ENCODE data around the gene STK25. TPM values are rescaled to one million over a fixed set of nuclear protein-coding genes. Genes with fewer than 3 reads are reported as not detected.
A peak's percentile ranks its signal among the peaks of the same experiment; 100 is the strongest.

Gene STK25
- total RNA-seq, 1 donor from 2014 or later = 218 TPM

DNA sequence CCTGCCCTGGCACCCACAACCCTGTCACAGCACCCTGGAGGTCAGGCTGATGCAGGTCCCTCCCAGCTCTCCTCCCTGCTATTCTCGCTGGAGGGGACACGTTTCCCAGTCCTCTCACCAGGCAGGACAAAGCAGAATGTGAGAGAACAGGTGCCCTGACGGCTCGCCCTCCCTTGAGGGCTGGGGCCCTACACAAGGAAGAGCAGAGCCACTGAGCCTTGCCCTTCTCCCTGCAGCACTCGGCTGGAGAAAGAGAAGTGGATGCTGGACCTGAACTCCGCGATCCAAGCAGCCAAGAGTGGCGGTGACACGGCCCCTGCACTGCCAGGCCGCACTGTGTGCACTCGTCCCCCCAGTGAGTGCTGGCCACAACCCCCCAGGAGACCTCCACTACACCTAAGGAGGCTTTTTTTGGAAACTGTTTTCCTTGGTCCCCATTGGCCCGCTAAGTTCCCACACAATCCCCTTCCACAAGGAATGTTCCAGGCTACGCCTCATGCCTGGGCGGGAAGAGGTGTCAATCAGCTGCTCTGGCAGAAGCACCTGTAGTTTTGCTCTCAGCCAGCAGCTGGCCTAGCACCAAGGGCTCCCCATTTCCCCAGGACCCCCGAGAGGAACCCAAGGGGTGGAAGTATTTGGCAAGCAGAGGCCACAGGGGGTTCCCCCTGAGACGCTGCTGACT is 17.4 kb downstream of the STK25 start:
- H3K36me3 ChIP-seq (ENCODE audit: control insufficient read depth, insufficient read depth, low read length) = peaks cover 17% of the 10 kb centered on the region
- FAIRE-seq (no peak), DNase-seq (ENCODE audit: low read depth) (no peak)
- no peaks in the 10 kb centered on the region for H3K27me3 ChIP-seq (ENCODE audit: control insufficient read depth, insufficient read depth, low read length)
- no peak overlapping the region for H3K4me3 ChIP-seq (ENCODE audit: low read depth, low read length)
- TF ChIP-seq CTCF (IDR thresholded peaks at IDR 0.05; ENCODE audit: insufficient read depth, low read length, severe bottlenecking) = no peak

GRCh38 chr2:241489733-241490680 is 18.4 kb downstream of the STK25 start:
- no peak for TF ChIP-seq CTCF (IDR thresholded peaks at IDR 0.05; ENCODE audit: insufficient read depth, low read length, severe bottlenecking)
- DNase-seq (ENCODE audit: low read depth) = no peak
- no peak overlapping the region for H3K4me3 ChIP-seq (ENCODE audit: low read depth, low read length)
- H3K36me3 ChIP-seq (ENCODE audit: control insufficient read depth, insufficient read depth, low read length) = peaks cover 11% of the 10 kb centered on the region
- no peaks in the 10 kb centered on the region for H3K27me3 ChIP-seq (ENCODE audit: control insufficient read depth, insufficient read depth, low read length)
- peak; percentile 87 for FAIRE-seq

GRCh38 chr2:241489088-241489487 is 19.3 kb downstream of the STK25 start:
- H3K4me3 ChIP-seq (ENCODE audit: low read depth, low read length) = no peak overlapping the region
- DNase-seq (ENCODE audit: low read depth) (no peak), FAIRE-seq (no peak)
- peaks cover 4% of the 10 kb centered on the region for H3K36me3 ChIP-seq (ENCODE audit: control insufficient read depth, insufficient read depth, low read length)
- no peaks in the 10 kb centered on the region for H3K27me3 ChIP-seq (ENCODE audit: control insufficient read depth, insufficient read depth, low read length)
- no peak for TF ChIP-seq CTCF (IDR thresholded peaks at IDR 0.05; ENCODE audit: insufficient read depth, low read length, severe bottlenecking)

GRCh38 chr2:241485172-241485911 is 23.0 kb downstream of the STK25 start:
- FAIRE-seq = no peak
- no peak for TF ChIP-seq CTCF (IDR thresholded peaks at IDR 0.05; ENCODE audit: insufficient read depth, low read length, severe bottlenecking)
- peaks cover 2% of the 10 kb centered on the region for H3K36me3 ChIP-seq (ENCODE audit: control insufficient read depth, insufficient read depth, low read length)
- no peak for DNase-seq (ENCODE audit: low read depth)
- H3K27me3 ChIP-seq (ENCODE audit: control insufficient read depth, insufficient read depth, low read length) = no peaks in the 10 kb centered on the region
- no peak overlapping the region for H3K4me3 ChIP-seq (ENCODE audit: low read depth, low read length)

- DNase-seq (ENCODE audit: low read depth) (no peak), FAIRE-seq (no peak)
- Histone ChIP-seq H3K4me3 (ENCODE audit: low read depth, low read length) (no peak overlapping the region), H3K27me3 (ENCODE audit: control insufficient read depth, insufficient read depth, low read length) (no peaks in the 10 kb centered on the region), H3K36me3 (ENCODE audit: control insufficient read depth, insufficient read depth, low read length) (peaks cover under 1% of the 10 kb centered on the region)
- TF ChIP-seq CTCF (IDR thresholded peaks at IDR 0.05; ENCODE audit: insufficient read depth, low read length, severe bottlenecking) = no peak
Observed at GRCh38 chr2:241483305-241483704, 25.1 kb downstream of the STK25 start.
